GM19025 (cell line): ENCODE measurements around the gene ASTE1.
"Not testable (repeated sequence)": the region's sequence is repeated elsewhere in the genome, so short reads cannot be mapped to it uniquely, and the experiment has no call there.

ENCODE experiments used
- ATAC-seq: cut with Tn5 transposase; IDR thresholded peaks from one replicate; pipeline ENCODE4 v1.9.1; 2021; ENCODE audit warnings: mild to moderate bottlenecking, low read depth, moderate library complexity; ENCODE audit not compliant: unreplicated experiment

ASTE1 gene

DNA sequence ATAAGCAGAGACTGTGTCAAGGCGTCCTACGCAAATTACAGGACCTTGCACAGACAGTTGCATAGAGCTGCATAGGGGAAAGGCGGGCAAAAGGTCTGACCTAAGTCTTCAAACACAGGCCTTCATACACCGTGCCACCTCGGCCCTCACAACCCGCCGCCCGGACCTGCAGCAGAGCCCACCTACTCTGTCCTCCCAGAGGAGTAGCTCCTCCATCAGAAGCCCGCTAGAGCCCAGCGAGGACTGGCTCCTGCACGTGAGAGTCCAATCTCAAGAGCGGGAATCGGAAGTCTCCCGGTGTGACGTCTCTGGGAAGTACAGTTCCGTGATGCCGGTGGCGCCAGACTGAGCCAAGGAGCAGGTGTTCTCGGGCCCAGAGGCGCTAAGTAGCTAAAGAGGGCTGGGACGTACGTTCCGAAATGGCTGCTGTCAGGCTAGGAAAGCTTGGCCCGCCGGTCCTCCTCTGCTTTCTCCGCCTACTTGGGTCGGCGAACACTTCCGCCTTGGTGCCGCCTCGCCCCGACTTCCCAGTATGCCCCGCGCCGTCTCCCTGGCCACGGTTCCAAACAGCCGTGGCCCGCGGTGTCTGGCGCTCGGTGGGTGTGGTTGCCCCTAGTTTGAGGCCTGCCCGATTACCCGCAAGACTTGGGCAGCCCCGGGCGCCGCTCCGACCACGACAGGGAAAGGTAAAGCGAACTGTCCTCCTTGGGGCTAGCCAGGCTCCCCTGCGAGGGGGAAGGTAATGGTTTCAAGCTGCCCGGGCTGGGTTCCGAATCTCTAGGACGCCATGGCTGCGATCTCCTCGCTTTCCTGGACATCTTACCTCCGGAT, at the start of gene ASTE1, which contains the start of gene NEK11:
Gene ASTE1, minus strand, starts transcription at position 505 of the 831 bp plus-strand sequence. CDS start 1,519 bp downstream, outside the sequence.
Gene NEK11, plus strand, starts transcription at position 557 of the 831 bp plus-strand sequence. CDS start 2,832 bp downstream, outside the sequence.
- peak; percentile 99 for ATAC-seq

DNA sequence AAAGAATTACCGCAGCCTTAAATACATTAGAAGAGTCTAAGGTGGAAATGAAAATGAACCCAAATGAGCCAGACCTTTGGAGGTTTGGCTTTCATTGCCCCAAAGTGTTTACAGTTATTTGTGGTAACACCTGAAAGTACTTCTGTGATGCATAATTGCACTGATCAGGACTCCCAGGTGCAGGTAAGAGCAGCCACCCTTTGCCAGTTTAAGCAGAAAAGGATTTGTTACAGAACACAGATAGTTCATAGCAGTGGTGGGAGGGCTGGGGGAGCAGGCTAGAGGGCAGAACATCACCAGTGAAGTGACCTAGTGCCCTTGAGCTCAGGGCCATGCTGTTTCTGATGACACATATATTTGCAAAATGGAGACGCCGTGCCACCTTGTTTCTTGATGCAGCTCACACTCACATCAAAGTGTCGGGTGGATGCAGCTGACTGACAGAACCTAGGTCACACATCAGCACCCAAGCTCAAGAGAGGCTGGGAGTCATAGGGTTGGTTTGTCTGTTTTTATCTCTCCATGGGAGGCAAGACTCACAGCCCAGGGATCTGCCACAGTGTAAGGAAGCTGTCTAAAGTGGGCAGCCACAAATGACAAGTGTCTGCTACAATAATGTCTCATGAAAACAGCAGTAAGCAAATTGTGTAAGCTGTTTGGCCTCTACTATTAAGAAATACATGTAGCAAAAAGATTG, 49.2 kb upstream of the ASTE1 start:
- ATAC-seq, result no peak

GRCh38 chr3:131072845-131073244, 46.2 kb upstream of the ASTE1 start:
- ATAC-seq, result no peak

- ATAC-seq, result no peak
These were observed 45.5 kb upstream of the ASTE1 start for GRCh38 chr3:131072099-131072559.

- no peak for ATAC-seq
These were observed 41.4 kb upstream of the ASTE1 start for GRCh38 chr3:131067983-131068382.

DNA sequence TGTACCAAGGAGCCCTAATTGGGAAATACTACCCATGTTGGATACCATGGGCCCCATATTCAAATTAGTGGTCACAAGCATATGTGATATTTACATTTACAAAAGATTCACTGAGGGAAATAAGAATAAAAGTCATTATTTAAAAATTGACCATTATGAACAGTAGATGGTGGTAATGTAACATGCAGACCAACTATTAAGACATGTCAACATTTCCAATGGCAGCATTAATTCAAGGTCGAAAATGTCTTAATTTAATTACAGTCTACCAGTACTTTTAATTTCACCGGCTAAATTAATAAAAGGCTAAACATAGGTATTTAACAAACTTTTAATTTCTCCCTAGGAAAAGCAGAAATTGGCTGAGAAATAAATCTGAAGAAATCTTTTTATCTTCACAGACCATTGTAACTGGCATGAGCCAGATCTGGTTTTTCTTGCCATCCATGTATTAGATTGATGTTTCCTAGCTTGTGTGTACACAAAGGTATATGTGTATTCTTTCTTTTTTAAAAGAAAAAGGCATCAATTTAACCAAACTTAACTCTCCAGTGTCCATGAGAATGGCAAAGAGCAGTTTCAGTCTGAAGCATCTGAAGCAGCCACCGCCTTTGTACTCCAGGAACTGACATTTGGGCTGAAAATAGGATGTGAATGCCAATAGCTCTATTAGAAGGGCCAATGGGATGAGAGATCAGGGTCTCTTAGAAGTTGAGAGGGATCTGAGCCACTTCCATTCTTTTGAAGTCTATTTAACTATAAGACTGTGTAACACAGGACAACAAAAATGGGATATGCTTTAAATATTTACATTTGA, 26.6 kb upstream of the ASTE1 start:
- ATAC-seq, result no peak

- no peak for ATAC-seq
These were observed 23.4 kb upstream of the ASTE1 start for GRCh38 chr3:131050001-131050400.

- no peak for ATAC-seq
These were observed 21.4 kb upstream of the ASTE1 start for GRCh38 chr3:131048030-131048429.

DNA sequence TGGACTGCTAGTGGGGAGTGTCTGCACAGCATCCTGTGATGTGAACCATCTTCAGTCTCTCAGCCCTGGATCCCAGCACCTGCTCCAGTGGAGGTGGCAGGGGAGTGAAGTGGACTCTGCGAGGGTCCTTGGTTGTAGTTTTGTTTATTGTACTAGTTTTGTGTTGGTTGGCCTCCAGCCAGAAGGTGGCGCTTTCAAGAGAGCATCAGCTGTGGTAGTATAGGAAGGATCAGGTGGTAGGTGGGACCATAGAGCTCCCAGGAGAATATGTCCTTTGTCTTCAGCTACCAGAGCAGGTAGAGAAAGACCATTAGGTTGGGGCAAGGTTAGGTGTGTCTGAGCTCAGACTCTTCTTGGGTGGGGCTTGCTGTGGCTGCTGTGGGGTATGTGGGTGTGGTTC, 21.0 kb upstream of the ASTE1 start:
- ATAC-seq, result no peak

GRCh38 chr3:131042271-131042985, 15.8 kb upstream of the ASTE1 start:
- not testable (repeated sequence) for ATAC-seq

- ATAC-seq, result no peak
These were observed 11.7 kb upstream of the ASTE1 start for GRCh38 chr3:131038326-131038725.

DNA sequence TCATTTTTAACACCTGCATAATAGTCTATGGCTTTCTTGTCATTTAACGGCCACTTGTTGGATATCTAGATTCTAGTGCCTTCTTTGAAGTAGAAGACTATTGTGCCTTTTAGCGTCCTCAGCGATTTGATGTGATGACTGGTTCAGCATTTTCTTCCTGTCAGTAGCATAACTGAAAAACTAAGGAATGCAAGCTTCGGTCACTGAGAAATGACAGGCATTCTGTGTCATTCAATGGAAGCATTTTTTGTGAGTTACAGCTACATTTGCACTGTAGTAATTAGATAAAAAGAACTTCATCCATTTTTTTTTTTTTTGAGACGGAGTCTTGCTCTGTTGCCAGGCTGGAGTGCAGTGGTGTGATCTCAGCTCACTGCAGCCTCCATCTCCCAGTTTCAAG, 10.4 kb upstream of the ASTE1 start:
- no peak for ATAC-seq

GRCh38 chr3:131036200-131036816, 9.7 kb upstream of the ASTE1 start:
- ATAC-seq, result no peak

DNA sequence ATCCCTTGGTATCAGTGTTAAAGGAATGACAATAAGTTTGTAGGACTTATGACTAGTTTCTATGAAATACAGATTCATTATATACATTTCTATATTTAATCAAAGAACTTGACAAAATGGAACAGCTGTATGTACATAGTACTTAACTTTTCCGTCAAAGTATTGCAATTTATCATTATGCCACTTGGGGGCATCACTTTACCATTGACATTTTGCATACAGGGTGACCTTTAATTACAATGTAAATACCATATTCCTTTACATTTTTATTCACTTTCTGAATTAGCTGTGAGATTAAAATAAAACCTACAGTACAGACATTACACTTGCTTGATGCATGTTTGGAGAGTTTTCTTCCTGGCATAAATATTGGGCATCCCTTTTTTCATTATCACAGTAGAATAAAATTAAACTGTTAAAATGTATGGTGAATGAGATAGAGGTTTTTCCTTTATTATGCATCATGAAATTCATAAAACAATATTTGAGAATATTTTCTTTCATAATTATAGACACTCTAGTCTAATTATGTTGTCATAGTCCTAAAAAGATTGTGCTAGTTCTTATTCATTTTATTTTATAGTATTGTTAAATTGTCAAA, 7.0 kb upstream of the ASTE1 start:
- no peak for ATAC-seq

GRCh38 chr3:131031660-131032059, 5.0 kb upstream of the ASTE1 start:
- ATAC-seq, result no peak

- ATAC-seq, result no peak
These were observed 2.2 kb upstream of the ASTE1 start for GRCh38 chr3:131028844-131029243.

- ATAC-seq, result no peak
These were observed 1.1 kb downstream of the ASTE1 start for GRCh38 chr3:131025539-131025938.

GRCh38 chr3:131020122-131020693, 6.4 kb downstream of the ASTE1 start:
- ATAC-seq, result no peak

GRCh38 chr3:131018970-131019369, 7.7 kb downstream of the ASTE1 start:
- no peak for ATAC-seq
